H1 (cell line): ENCODE data around the gene RUFY2. TPM values are rescaled to one million over a fixed set of nuclear protein-coding genes. Genes with fewer than 3 reads are reported as not detected.

Experiments
- KDM5A ChIP-seq: fragments of 200-600 bp; IDR thresholded peaks from 2 replicates; pipeline ENCODE4 v1.7.1; 2012; ENCODE audit warnings: mild to moderate bottlenecking, low read length, inconsistent platforms, mixed read lengths
- NANOG ChIP-seq: IDR thresholded peaks from 2 replicates; pipeline ENCODE4 v1.6.1; 2011; ENCODE audit warnings: low read length, low read depth, mild to moderate bottlenecking, inconsistent platforms; ENCODE audit not compliant: insufficient read depth, poor library complexity, severe bottlenecking
- POLR2AphosphoS5 ChIP-seq: IDR thresholded peaks from 2 replicates; pipeline ENCODE4 v1.6.1; 2011; ENCODE audit warnings: low read depth, low read length
- RXRA ChIP-seq: IDR thresholded peaks from 2 replicates; pipeline ENCODE4 v1.6.1; 2011; ENCODE audit warnings: low read depth, mild to moderate bottlenecking, low read length, moderate library complexity; ENCODE audit not compliant: insufficient read depth
- SIN3A ChIP-seq, 2 experiments: IDR thresholded peaks in 1 of 2; conservative IDR thresholded peaks in 1 of 2; 2 replicates each; pipeline ENCODE4 v1.6.1; 2011 to 2012; ENCODE audit warnings: low read length in 2 of 2, improper control_type of control experiment in 1 of 2, low read depth in 1 of 2, mild to moderate bottlenecking in 1 of 2
- polyA plus RNA-seq, 7 experiments: library from polyadenylated mRNA; depleted of rRNA in 3 of 7; stranded (reverse) in 5 of 7; unstranded in 2 of 7; fragments of >200 nt in 5 of 7; fragments of 200-250 nt in 2 of 7; gene quantifications; 1 replicate in 5 of 7; 2 replicates in 1 of 7; 4 replicates in 1 of 7; pipeline versions ENCODE4 v1.2.1 to v1.2.3, GENCODE V29; 2011 to 2013; ENCODE audit warnings: missing spikeins in 2 of 7, mixed read lengths in 2 of 7
- total RNA-seq: library from RNA; stranded (reverse); fragmentation: NEBNext Ultra II Directional; extraction: Animal tissue kit (Norgen Biotek cat#: 25700); gene quantifications from 2 replicates; pipeline ENCODE4 v1.2.1, GENCODE V29; 2021
- TF ChIP-seq, protein P1 (sequence below): fragments of 300-600 bp; sonication (generic); IDR thresholded peaks from 2 replicates; pipeline ENCODE4 v1.7.1; 2012; ENCODE audit warnings: low read length, moderate library complexity, mild to moderate bottlenecking, inconsistent platforms; ENCODE audit not compliant: insufficient replicate concordance

Gene RUFY2
- total and polyA plus RNA-seq, 2 of the 8 experiments (the other 6 are each of a cell fraction or from before 2014, with no cell fraction given), result 3.4 to 12.0 TPM

DNA sequence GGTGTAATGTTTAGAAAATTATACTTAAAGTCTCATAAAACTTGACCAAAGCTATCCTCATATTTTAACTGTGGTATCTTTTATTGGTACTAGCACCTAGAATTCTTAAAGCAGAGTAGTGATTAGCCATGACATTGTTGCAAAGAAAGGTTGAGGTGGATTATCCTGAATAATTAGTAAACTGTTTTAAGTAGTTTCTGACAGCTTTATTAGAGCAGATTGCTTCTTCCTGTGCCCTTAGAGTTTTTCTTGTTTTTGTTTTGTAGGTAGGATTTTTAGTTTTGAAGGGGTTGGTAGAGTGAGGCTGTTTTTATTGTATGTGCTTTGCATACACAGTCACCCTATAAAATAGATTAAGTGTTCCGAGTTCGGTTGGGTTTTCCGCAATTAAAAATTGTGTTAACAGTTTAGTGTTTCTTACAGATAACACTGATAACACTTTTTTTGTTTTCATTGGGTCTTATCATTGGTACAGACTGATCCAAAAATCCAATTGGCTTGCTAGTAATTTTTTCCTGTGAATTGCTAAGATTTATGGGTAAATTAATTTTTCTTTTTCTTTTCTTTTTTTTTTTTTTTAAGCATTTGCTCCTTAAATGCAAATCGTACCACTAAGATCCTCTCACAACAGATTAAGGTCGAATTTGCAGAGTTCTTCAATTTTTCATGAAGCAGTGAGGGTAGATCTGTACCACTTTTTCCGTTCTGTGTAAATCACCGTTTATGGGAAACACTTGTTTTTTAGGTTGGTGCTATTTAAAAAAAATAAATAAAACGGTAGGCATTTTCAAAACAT is 72.2 kb downstream of the RUFY2 start (continued):
- no peak for TF ChIP-seq RXRA
- TF ChIP-seq NANOG, result no peak
- no peak for TF ChIP-seq SIN3A (conservative IDR thresholded peaks at IDR 0.05 in 1 of 2, IDR thresholded peaks at IDR 0.05 in 1 of 2; ENCODE audit: low read depth in 1 of 2, low read length in 2 of 2)
- no peak for TF ChIP-seq KDM5A
- TF ChIP-seq, protein P1, sequence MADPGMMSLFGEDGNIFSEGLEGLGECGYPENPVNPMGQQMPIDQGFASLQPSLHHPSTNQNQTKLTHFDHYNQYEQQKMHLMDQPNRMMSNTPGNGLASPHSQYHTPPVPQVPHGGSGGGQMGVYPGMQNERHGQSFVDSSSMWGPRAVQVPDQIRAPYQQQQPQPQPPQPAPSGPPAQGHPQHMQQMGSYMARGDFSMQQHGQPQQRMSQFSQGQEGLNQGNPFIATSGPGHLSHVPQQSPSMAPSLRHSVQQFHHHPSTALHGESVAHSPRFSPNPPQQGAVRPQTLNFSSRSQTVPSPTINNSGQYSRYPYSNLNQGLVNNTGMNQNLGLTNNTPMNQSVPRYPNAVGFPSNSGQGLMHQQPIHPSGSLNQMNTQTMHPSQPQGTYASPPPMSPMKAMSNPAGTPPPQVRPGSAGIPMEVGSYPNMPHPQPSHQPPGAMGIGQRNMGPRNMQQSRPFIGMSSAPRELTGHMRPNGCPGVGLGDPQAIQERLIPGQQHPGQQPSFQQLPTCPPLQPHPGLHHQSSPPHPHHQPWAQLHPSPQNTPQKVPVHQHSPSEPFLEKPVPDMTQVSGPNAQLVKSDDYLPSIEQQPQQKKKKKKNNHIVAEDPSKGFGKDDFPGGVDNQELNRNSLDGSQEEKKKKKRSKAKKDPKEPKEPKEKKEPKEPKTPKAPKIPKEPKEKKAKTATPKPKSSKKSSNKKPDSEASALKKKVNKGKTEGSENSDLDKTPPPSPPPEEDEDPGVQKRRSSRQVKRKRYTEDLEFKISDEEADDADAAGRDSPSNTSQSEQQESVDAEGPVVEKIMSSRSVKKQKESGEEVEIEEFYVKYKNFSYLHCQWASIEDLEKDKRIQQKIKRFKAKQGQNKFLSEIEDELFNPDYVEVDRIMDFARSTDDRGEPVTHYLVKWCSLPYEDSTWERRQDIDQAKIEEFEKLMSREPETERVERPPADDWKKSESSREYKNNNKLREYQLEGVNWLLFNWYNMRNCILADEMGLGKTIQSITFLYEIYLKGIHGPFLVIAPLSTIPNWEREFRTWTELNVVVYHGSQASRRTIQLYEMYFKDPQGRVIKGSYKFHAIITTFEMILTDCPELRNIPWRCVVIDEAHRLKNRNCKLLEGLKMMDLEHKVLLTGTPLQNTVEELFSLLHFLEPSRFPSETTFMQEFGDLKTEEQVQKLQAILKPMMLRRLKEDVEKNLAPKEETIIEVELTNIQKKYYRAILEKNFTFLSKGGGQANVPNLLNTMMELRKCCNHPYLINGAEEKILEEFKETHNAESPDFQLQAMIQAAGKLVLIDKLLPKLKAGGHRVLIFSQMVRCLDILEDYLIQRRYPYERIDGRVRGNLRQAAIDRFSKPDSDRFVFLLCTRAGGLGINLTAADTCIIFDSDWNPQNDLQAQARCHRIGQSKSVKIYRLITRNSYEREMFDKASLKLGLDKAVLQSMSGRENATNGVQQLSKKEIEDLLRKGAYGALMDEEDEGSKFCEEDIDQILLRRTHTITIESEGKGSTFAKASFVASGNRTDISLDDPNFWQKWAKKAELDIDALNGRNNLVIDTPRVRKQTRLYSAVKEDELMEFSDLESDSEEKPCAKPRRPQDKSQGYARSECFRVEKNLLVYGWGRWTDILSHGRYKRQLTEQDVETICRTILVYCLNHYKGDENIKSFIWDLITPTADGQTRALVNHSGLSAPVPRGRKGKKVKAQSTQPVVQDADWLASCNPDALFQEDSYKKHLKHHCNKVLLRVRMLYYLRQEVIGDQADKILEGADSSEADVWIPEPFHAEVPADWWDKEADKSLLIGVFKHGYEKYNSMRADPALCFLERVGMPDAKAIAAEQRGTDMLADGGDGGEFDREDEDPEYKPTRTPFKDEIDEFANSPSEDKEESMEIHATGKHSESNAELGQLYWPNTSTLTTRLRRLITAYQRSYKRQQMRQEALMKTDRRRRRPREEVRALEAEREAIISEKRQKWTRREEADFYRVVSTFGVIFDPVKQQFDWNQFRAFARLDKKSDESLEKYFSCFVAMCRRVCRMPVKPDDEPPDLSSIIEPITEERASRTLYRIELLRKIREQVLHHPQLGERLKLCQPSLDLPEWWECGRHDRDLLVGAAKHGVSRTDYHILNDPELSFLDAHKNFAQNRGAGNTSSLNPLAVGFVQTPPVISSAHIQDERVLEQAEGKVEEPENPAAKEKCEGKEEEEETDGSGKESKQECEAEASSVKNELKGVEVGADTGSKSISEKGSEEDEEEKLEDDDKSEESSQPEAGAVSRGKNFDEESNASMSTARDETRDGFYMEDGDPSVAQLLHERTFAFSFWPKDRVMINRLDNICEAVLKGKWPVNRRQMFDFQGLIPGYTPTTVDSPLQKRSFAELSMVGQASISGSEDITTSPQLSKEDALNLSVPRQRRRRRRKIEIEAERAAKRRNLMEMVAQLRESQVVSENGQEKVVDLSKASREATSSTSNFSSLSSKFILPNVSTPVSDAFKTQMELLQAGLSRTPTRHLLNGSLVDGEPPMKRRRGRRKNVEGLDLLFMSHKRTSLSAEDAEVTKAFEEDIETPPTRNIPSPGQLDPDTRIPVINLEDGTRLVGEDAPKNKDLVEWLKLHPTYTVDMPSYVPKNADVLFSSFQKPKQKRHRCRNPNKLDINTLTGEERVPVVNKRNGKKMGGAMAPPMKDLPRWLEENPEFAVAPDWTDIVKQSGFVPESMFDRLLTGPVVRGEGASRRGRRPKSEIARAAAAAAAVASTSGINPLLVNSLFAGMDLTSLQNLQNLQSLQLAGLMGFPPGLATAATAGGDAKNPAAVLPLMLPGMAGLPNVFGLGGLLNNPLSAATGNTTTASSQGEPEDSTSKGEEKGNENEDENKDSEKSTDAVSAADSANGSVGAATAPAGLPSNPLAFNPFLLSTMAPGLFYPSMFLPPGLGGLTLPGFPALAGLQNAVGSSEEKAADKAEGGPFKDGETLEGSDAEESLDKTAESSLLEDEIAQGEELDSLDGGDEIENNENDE, result no peak
- TF ChIP-seq POLR2AphosphoS5, result no peak
- TF ChIP-seq, all 59 proteins: peak for 0
